AG20443 (cell line): ENCODE data around the gene NEUROG3.
"Not testable (repeated sequence)": the region's sequence is repeated elsewhere in the genome, so short reads cannot be mapped to it uniquely, and the experiment has no call there.

Experiments
- DNase-seq: peaks from one replicate; pipeline ENCODE4 v3.0.0; 2012; ENCODE audit warnings: low spot score, mixed read lengths

NEUROG3 gene

GRCh38 chr10:69571618-69572158, 1.5 kb downstream of the NEUROG3 start:
- DNase-seq, result no peak

GRCh38 chr10:69570050-69570816, 3.0 kb downstream of the NEUROG3 start:
- no peak for DNase-seq

GRCh38 chr10:69569396-69569934, 3.8 kb downstream of the NEUROG3 start:
- DNase-seq, result no peak

GRCh38 chr10:69568472-69569395, 4.5 kb downstream of the NEUROG3 start:
- DNase-seq, result no peak

GRCh38 chr10:69567920-69568319, 5.3 kb downstream of the NEUROG3 start:
- peak; percentile 87 for DNase-seq

GRCh38 chr10:69562731-69563254, 10.4 kb downstream of the NEUROG3 start:
- no peak for DNase-seq

- no peak for DNase-seq
Observed at GRCh38 chr10:69559525-69559924, 13.7 kb downstream of the NEUROG3 start.

- no peak for DNase-seq
Observed at GRCh38 chr10:69558559-69558958, 14.7 kb downstream of the NEUROG3 start.

GRCh38 chr10:69554611-69555010, 18.6 kb downstream of the NEUROG3 start:
- no peak for DNase-seq

- no peak for DNase-seq
Observed at GRCh38 chr10:69553328-69553727, 19.9 kb downstream of the NEUROG3 start.

- no peak for DNase-seq
Observed at GRCh38 chr10:69552268-69552667, 21.0 kb downstream of the NEUROG3 start.

GRCh38 chr10:69549959-69550358, 23.3 kb downstream of the NEUROG3 start:
- DNase-seq, result no peak

GRCh38 chr10:69541463-69541862, 31.8 kb downstream of the NEUROG3 start:
- no peak for DNase-seq

GRCh38 chr10:69538461-69538860, 34.8 kb downstream of the NEUROG3 start:
- no peak for DNase-seq

GRCh38 chr10:69537449-69537848, 35.8 kb downstream of the NEUROG3 start:
- no peak for DNase-seq

- DNase-seq, result not testable (repeated sequence)
Observed at GRCh38 chr10:69536521-69536920, 36.7 kb downstream of the NEUROG3 start.

GRCh38 chr10:69533658-69534057, 39.6 kb downstream of the NEUROG3 start:
- no peak for DNase-seq

GRCh38 chr10:69527961-69528360, 45.3 kb downstream of the NEUROG3 start:
- DNase-seq, result no peak
